Muscle layer of colon (tissue), 2 donors: ENCODE results near the gene RUVBL1.

Experiments
- H3K27ac ChIP-seq: one replicate; pipeline ENCODE4 v1.7.0; 2013; ENCODE audit warnings: low read depth, mild to moderate bottlenecking, low read length, moderate library complexity
- H3K27me3 ChIP-seq, 2 donors: one replicate each; pipeline ENCODE4 v1.7.0; 2013; ENCODE audit warnings: low read length in 2 of 2, mild to moderate bottlenecking in 2 of 2; ENCODE audit not compliant: insufficient read depth in 2 of 2, control insufficient read depth in 1 of 2
- H3K36me3 ChIP-seq: one replicate; pipeline ENCODE4 v1.7.0; 2013; ENCODE audit warnings: mild to moderate bottlenecking, low read length; ENCODE audit not compliant: insufficient read depth
- H3K4me1 ChIP-seq: one replicate; pipeline ENCODE4 v1.7.0; 2013; ENCODE audit warnings: mild to moderate bottlenecking, low read length; ENCODE audit not compliant: insufficient read depth
- H3K4me3 ChIP-seq, 2 donors: one replicate each; pipeline ENCODE4 v1.7.0; 2013; ENCODE audit warnings: low read length in 2 of 2, low read depth in 1 of 2, mild to moderate bottlenecking in 1 of 2, moderate library complexity in 1 of 2
- H3K9ac ChIP-seq: one replicate; pipeline ENCODE4 v1.7.0; 2013; ENCODE audit warnings: low read length
- H3K9me3 ChIP-seq: one replicate; pipeline ENCODE4 v1.7.0; 2013; ENCODE audit warnings: mild to moderate bottlenecking, low read length
- donor health status: abdominal sarcoma.
- donor health status: Adenocarcinoma of cecum.

Gene RUVBL1

GRCh38 chr3:128040660-128041059 lies 83.0 kb downstream of the RUVBL1 start:
- H3K4me3 ChIP-seq: no peak overlapping the region
- no peaks in the 10 kb centered on the region for H3K9me3 ChIP-seq
- no peaks in the 10 kb centered on the region for H3K4me1 ChIP-seq
- H3K27me3 ChIP-seq: no peaks in the 10 kb centered on the region
- H3K36me3 ChIP-seq: no peaks in the 10 kb centered on the region
- no peak overlapping the region for H3K27ac ChIP-seq
- no peak overlapping the region for H3K9ac ChIP-seq

DNA sequence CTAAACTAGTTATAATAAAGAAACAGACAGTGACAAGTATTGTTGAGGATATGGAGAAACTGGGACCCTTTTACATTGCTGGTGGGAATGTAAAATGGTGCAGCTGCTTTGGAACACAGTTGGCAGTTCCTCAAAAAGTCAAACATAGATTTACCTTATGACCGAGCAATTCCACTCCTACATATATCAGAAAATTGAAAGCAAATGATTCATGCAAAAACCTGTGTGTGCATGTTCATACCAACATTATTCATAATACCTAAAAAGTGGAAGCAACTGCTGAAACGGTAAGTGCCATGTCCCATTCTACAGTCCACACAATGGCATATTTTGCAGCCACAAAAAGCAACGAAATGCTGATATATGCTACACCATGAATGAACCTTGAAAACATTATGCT lies 83.6 kb downstream of the RUVBL1 start:
- H3K4me1 ChIP-seq: no peaks in the 10 kb centered on the region
- no peaks in the 10 kb centered on the region for H3K9me3 ChIP-seq
- no peak overlapping the region for H3K9ac ChIP-seq
- no peaks in the 10 kb centered on the region for H3K27me3 ChIP-seq
- no peaks in the 10 kb centered on the region for H3K36me3 ChIP-seq
- H3K4me3 ChIP-seq: no peak overlapping the region
- H3K27ac ChIP-seq: no peak overlapping the region

- Histone ChIP-seq H3K36me3 (no peaks in the 10 kb centered on the region), H3K27ac (no peak overlapping the region), H3K4me3 (no peak overlapping the region), H3K27me3 (no peaks in the 10 kb centered on the region), H3K4me1 (no peaks in the 10 kb centered on the region), H3K9ac (no peak overlapping the region), H3K9me3 (no peaks in the 10 kb centered on the region)
Measured at GRCh38 chr3:128036119-128036518, 87.5 kb downstream of the RUVBL1 start.

DNA sequence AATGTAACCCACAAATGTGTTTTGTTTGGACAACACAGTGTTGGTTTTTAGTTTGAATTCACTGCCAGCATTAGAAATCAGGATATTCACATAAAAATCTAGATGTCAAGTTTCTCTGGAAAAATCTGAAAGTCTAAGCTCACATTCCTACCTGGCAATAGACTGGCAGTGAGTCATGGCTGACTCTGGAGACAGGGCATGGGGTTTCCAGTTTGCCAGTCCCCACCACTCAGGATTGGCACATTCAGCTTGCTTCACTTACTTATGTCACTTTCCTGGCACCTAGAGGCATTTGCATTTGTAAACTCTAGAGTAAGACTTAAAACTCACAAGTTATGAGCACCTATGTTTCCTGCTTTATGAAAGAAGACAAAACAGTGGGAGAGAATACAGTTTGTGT lies 90.5 kb downstream of the RUVBL1 start:
- Histone ChIP-seq H3K27ac (no peak overlapping the region), H3K36me3 (no peaks in the 10 kb centered on the region), H3K4me1 (no peaks in the 10 kb centered on the region), H3K4me3 (no peak overlapping the region), H3K27me3 (no peaks in the 10 kb centered on the region), H3K9me3 (no peaks in the 10 kb centered on the region), H3K9ac (no peak overlapping the region)
